Renal pelvis (tissue), 4 donors: Measurements from ENCODE around the gene USP49. TPM values are rescaled to one million over a fixed set of nuclear protein-coding genes. Genes with fewer than 3 reads are reported as not detected.

ENCODE experiments used
- DNase-seq: peaks from one replicate; pipeline ENCODE4 v3.0.0-alpha.2; 2013
- polyA plus RNA-seq, 3 donors: library from polyadenylated mRNA; unstranded; fragments of 120-200 nt; gene quantifications; one replicate each; pipeline ENCODE4 v1.2.1, GENCODE V29; 2013; ENCODE audit not compliant: insufficient read length in 3 of 3

USP49 gene
- polyA plus RNA-seq, 3 donors: 9.9 to 16.9 (median 14.9) TPM

GRCh38 chr6:41757931-41758640 lies 137.1 kb downstream of the USP49 start:
- no peak for DNase-seq

- DNase-seq: no peak
Observed at GRCh38 chr6:41757271-41757670, 137.9 kb downstream of the USP49 start.

DNA sequence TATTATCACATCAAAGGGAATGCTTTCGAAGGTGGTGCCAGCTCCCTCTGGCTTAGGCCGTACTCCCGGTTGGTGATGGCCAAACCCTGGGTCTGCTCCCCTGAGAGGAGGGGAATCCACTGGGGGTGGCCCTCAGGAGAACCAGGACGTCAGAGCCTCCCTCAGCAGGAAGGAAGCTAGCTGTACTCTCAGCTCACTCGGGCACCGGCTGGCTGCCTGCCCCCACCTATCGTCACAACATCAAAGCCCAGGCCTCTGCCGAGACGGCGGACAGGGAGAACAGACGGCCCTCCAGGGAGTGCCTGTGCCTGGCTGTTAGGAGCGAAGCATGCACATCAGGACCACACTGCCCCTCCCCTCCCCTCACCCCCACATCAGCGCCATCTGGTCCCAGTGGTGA lies 138.8 kb downstream of the USP49 start:
- no peak for DNase-seq

DNA sequence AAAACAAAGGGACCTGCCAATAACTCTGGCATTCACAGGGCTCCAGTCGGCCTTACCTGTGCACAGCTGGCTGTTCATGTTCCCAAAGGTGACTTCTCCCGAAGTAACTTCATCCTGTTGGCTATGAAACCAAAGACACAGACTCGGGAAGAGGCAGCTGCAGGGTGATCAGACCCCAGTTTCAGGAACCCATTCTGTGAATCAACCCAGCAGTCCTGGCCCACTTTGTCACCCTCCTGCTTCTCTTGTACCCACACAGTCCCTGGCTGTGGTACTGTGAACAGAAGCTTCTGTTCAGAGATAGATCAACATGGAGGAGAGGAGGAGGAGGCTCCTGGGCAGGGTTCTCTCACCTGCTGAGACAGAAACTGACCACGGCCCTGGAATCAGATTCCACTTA lies 139.3 kb downstream of the USP49 start:
- DNase-seq: no peak

DNA sequence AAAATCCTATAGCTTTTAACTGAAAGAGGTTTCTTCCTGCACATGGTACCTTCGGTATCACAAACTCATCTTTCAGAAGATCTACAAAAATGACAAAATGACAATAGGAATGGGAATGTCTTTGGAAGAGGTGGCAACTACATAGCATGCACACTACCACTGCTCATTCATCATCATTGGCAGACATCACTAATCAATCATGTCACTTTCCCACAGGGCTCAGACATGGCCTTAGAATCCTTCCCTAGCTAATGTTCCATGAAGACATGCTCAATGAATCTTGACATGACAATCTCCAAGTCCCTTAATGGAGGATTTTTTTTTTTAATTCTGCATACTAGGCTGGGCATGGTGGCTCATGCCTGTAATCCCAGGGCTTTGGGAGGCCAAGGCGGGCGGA lies 144.8 kb downstream of the USP49 start:
- DNase-seq: no peak

DNA sequence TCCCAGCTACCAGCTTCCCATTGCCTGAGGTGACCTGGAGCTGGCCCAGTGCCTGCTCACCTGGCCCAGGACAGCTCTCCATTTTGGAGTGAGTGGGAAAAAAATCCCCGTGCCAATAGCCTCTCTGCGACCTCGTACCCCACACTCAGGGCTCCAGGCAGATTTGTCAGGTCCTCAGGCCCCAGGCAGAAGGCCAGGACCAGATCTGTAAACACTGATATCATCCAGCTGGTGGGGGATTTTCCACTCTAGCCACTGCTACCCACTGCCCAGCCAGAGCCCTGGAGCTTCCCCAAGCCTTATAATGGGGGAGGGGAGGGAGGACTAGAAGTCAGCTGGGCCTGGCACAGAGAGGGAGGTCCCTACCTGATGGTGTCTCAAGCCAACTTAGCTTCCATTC lies 146.6 kb downstream of the USP49 start:
- no peak for DNase-seq

DNA sequence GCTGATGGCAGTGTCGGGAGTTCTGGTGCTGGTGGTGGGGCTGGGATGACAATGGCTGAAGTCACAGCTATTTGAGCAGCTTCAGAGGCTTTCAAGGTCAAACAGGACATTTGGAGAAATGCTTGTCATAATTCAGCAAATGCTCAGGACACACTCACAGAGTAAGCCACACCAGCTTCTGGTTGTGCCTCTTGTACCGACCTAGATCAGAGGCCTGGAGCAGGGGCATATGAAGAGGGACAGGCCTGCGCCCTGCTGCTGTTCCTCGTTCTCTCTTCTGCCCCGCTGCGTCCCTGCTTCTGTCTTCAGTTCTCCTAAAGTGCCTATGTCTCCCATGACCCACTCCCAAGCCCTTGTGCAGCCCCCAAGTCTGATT lies 147.1 kb downstream of the USP49 start:
- DNase-seq: no peak

DNA sequence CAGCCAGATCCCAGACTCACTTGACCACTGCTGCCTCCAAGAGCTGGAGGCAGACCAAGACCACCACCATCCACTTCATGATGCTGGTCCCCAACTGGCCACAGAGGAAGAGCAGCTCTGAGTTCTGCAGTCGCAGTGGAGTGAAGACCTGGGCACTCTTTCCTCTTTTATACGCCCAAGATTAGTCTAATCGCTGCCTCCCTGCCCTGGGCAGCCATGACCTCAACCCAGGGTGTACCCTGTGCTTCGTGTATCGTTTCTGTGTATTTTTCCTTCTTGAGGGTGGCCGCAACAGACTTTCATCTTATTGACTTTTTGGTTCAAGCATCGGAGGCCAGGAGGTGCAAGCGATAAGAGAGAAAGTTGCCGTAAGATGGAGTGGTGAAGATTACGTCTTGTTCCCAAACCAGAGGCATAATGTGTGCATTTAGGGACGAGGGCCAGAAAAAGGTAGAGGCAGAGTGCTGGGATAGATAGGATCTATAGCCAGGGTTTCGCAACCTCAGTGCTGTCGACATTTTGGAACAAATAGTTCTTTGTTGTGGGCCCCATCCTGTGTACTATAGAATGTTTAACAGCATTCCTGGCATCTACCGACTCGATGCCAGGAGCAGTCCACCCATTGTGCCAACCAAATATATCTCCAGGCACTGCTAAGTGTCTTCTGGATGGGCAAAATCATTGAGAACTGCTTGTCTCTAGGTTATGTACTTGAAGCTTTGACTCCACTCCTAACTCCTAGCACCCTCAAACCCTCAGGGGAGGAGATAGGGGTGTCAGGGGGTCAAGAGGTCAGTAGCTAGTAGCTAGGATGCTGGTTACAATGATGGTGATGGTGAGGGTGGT lies 147.7 kb downstream of the USP49 start, which contains the start of gene PGC:
TSS of gene PGC (minus strand) at position 142 of the 846 bp plus-strand sequence. CDS start at position 79, 63 bp downstream.
- no peak for DNase-seq

DNA sequence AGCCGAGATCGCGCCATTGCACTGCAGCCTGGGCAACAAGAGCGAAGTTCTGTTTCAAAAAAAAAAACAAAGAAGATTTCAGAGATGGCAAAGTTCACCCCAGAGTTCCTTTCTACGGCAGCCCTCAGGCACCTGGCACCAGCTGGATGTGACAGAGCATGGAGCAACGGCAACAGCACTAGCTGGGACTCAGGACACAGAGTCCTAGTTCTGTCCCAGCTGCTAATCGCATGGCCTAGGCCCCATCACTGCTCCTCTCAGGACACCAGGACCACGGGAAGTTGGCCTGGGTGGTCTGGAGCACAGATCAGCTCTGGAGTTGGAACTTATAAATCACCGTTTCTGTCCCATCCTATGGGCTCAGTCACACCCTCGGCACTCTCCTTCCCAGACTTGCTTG lies 149.1 kb downstream of the USP49 start:
- DNase-seq: no peak

- DNase-seq: no peak
Observed at GRCh38 chr6:41744236-41744787, 150.9 kb downstream of the USP49 start.

- DNase-seq: no peak
Observed at GRCh38 chr6:41743406-41744235, 151.6 kb downstream of the USP49 start.

DNA sequence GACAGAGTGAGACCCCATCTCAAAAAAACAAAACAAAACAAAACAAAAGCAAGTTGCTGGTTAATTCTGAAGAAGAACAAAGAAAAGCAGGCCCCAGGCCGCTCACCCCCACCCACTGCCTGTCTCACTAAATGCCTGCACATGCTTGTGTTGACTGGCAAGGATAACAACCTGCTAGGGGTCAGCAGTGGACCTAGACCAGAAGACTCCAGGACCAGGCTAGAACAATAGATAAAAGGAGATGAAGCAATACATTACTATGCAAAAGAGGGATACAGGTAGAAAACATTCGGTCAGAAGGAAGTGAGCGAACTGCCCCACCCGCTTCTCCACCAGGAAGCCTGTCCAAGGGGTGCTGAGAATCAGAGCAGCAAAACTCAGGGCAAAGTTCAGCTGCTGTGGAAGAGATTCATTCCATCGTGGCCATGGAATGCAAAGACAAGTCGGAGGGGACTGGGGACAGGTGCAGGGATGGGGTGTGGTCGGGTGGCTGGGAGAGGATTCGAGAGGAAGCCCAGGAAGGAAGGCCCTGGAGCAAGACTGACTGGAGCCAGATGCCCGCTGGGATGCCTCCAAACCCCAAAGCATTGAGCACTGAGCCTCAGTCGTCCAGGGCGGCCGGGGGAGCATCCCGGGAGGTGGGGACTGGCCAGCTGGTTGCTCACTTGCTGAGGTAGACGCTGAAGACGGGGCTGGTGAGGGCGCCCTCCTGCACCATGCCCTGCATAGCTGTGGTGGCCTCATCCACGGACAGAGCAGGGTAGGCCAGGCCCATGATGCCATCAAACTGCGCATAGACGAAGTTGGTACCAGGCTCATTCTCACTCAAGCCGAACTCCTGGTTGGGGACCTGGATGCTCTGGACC lies 153.3 kb downstream of the USP49 start:
- no peak for DNase-seq

DNA sequence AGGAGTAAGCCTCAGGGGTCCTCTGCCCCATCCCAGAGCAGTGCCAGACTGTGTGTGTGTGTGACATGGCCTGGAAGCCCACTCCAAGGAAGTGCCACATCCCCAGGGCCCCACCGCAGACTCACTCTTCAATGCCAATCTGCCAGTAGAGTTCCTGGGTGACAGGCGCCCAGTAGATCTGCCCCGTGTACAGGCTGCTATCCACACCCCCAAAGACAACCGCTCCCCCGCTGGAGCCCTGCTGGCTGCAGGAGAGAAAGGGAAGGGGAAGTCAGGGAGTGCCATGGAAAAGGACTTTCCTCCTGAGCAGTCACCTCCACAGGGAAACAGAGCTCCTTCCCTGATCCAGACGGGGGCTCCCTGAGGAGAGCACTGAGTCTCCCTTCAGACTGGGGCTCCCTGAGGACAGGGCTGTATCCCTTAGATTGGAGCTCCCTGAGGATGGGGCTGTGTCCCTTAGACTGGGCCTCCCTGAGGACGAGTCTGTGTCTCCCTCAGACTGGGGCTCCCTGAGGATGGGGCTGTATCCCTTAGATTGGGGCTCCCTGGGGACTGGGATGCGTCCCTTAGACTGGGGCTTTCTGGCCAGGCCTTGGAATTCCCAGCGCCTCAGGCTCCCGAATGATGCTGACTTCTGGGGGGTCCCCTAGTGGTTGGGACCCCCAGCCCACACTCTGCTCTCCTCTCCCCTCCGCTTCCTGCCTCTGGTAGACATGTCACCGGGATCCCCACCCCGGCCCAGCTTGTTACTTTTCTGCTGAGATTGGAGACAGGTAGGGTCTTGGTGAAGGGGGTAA lies 154.6 kb downstream of the USP49 start:
- no peak for DNase-seq

Other genes with a start within 250 kb of the USP49 start
- 1 to 10 TPM; 7.9 to 9.9 (median 9.4) TPM for gene TFEB, start 159.8 kb downstream of the USP49 start, polyA plus RNA-seq
- under 1 TPM in 1 of 3 donors, not detected in 2; 0.16 TPM for gene PGC, start 148.0 kb downstream of the USP49 start, polyA plus RNA-seq
- gene FRS3, start 115.5 kb downstream of the USP49 start, polyA plus RNA-seq: 1 to 10 TPM; 6.0 to 9.2 (median 8.6) TPM
- gene PRICKLE4, start 114.6 kb downstream of the USP49 start, polyA plus RNA-seq: 1 to 10 TPM; 3.2 to 7.0 (median 6.0) TPM
- gene TOMM6, start 107.7 kb downstream of the USP49 start, polyA plus RNA-seq: 100 to 1,000 TPM; 216 to 241 (median 225) TPM
- gene MED20, start 25.8 kb upstream of the USP49 start, polyA plus RNA-seq: 10 to 100 TPM; 34.1 to 38.8 (median 35.4) TPM
- gene BYSL, start 26.1 kb upstream of the USP49 start, polyA plus RNA-seq: 10 to 100 TPM; 27.9 to 34.0 (median 29.4) TPM
- gene CCND3, start 46.4 kb upstream of the USP49 start, polyA plus RNA-seq: 10 to 100 TPM; 25.9 to 32.8 (median 32.7) TPM
- 10 to 100 TPM; 18.6 to 28.1 (median 26.3) TPM for gene TAF8, start 155.1 kb upstream of the USP49 start, polyA plus RNA-seq
- gene C6orf132, start 247.2 kb upstream of the USP49 start, polyA plus RNA-seq: 1 to 10 TPM; 5.0 to 5.8 (median 5.2) TPM